HepG2 (cell line): ENCODE data around the gene TIMM44. TPM values are rescaled to one million over a fixed set of nuclear protein-coding genes. Genes with fewer than 3 reads are reported as not detected.

Experiments used
- ATF3 ChIP-seq: sonication (generic); formaldehyde crosslinking; IDR thresholded peaks from 2 replicates; pipeline ENCODE4 v1.4.0; 2020; ENCODE audit warnings: missing genetic modification reagents
- CEBPG ChIP-seq: IDR thresholded peaks from 2 replicates; pipeline ENCODE4 v1.6.1; 2016
- HNRNPL ChIP-seq: fragments of 200-400 bp; formaldehyde crosslinking; IDR thresholded peaks from 2 replicates; pipeline ENCODE4 v1.6.1; 2017; ENCODE audit warnings: mild to moderate bottlenecking, low read depth, low read length
- MAFG ChIP-seq: sonication (generic); formaldehyde crosslinking; IDR thresholded peaks from 2 replicates; pipeline ENCODE4 v1.5.1; 2020; ENCODE audit warnings: mild to moderate bottlenecking, missing genetic modification reagents
- MED1 ChIP-seq: sonication (generic); formaldehyde crosslinking; IDR thresholded peaks from 2 replicates; pipeline ENCODE4 v1.4.0; 2020; ENCODE audit warnings: missing genetic modification reagents
- NFKBIZ ChIP-seq: IDR thresholded peaks from 2 replicates; pipeline ENCODE4 v1.6.1; 2018; ENCODE audit warnings: missing genetic modification reagents, missing compliant biosample characterization
- NONO ChIP-seq, 2 experiments: fragments of 450-650 bp in 1 of 2; sonication (generic) in 1 of 2; formaldehyde crosslinking in 1 of 2; IDR thresholded peaks in 1 of 2; conservative IDR thresholded peaks in 1 of 2; 2 replicates each; pipeline versions ENCODE4 v1.6.1 to v1.8.0; 2017 to 2022; ENCODE audit warnings: mild to moderate bottlenecking in 1 of 2, missing genetic modification reagents in 1 of 2, moderate library complexity in 1 of 2
- NR2F1 ChIP-seq, 2 experiments: fragments of 450-650 bp in 1 of 2; formaldehyde crosslinking in 1 of 2; IDR thresholded peaks; 2 replicates each; pipeline versions ENCODE4 v1.5.0 to v1.6.1; 2016 to 2020; ENCODE audit warnings: mild to moderate bottlenecking in 1 of 2, missing compliant biosample characterization in 1 of 2, missing genetic modification reagents in 1 of 2, moderate library complexity in 1 of 2
- RBFOX2 ChIP-seq: fragments of 200-400 bp; formaldehyde crosslinking; IDR thresholded peaks from 2 replicates; pipeline ENCODE4 v1.6.1; 2017; ENCODE audit warnings: low read depth, mild to moderate bottlenecking, low read length
- RXRB ChIP-seq: IDR thresholded peaks from 2 replicates; pipeline ENCODE4 v1.6.1; 2016; ENCODE audit warnings: borderline replicate concordance, missing genetic modification reagents, missing compliant biosample characterization
- SP5 ChIP-seq: IDR thresholded peaks from 2 replicates; pipeline ENCODE4 v1.6.1; 2016; ENCODE audit warnings: low read depth, borderline replicate concordance
- ZBTB21 ChIP-seq: sonication (generic); formaldehyde crosslinking; IDR thresholded peaks from 2 replicates; pipeline ENCODE4 v1.4.0; 2020; ENCODE audit warnings: missing genetic modification reagents
- ZFX ChIP-seq: sonication (generic); formaldehyde crosslinking; IDR thresholded peaks from 2 replicates; pipeline ENCODE4 v1.4.0; 2020; ENCODE audit warnings: mild to moderate bottlenecking, low read depth, missing genetic modification reagents, moderate library complexity
- ZHX2 ChIP-seq, 2 experiments: sonication (generic) in 1 of 2; formaldehyde crosslinking in 1 of 2; IDR thresholded peaks; 2 replicates each; pipeline versions ENCODE4 v1.6.1 to v1.9.0; 2014 to 2022; ENCODE audit warnings: antibody characterized with exemption in 1 of 2, borderline replicate concordance in 1 of 2, inconsistent platforms in 1 of 2, low read depth in 1 of 2, missing genetic modification reagents in 1 of 2
- ZNF572 ChIP-seq: sonication (generic); formaldehyde crosslinking; IDR thresholded peaks from 2 replicates; pipeline ENCODE4 v1.5.1; 2020; ENCODE audit warnings: mild to moderate bottlenecking, missing genetic modification reagents
- ZNF580 ChIP-seq: IDR thresholded peaks from 2 replicates; pipeline ENCODE4 v1.6.1; 2016; ENCODE audit warnings: low read depth, borderline replicate concordance
- ZNF609 ChIP-seq: sonication (generic); formaldehyde crosslinking; IDR thresholded peaks from 2 replicates; pipeline ENCODE4 v1.4.0; 2020; ENCODE audit warnings: mild to moderate bottlenecking, missing genetic modification reagents, borderline replicate concordance
- polyA plus RNA-seq, 8 experiments: library from polyadenylated mRNA; depleted of rRNA in 3 of 8; stranded (reverse) in 7 of 8; unstranded in 1 of 8; fragments of >200 nt; fragmentation: Illumina TruSeq in 4 of 8; extraction: Trizol in 4 of 8; gene quantifications; 2 replicates each; pipeline versions ENCODE4 v1.2.1 to v1.2.3, GENCODE V29; 2011 to 2016; ENCODE audit warnings: low read depth in 4 of 8, missing spikeins in 1 of 8, mixed read lengths in 1 of 8; ENCODE audit not compliant: insufficient read depth in 1 of 8
- total RNA-seq, 5 experiments: library from RNA; depleted of rRNA; stranded (reverse); fragments of >200 nt; fragmentation: Illumina TruSeq; extraction: Trizol; gene quantifications; 2 replicates each; pipeline ENCODE4 v1.2.3, GENCODE V29; 2016; ENCODE audit warnings: low read depth in 1 of 5

Gene TIMM44
- total and polyA plus RNA-seq, 2 of the 13 experiments (the other 11 are each of a cell fraction or from before 2014, with no cell fraction given), result 42.9 to 72.6 TPM

GRCh38 chr19:7943444-7944176 is at the start of gene TIMM44 (continued):
- TF ChIP-seq NFKBIZ, result peak; percentile 39; the same call in 1 of the 2 replicates
- no peak for TF ChIP-seq NONO (IDR thresholded peaks at IDR 0.05)
- peak; percentile 85 for TF ChIP-seq NONO (CRISPR knock-in tag; conservative IDR thresholded peaks at IDR 0.05)
- TF ChIP-seq NR2F1 (CRISPR knock-in tag; IDR thresholded peaks at IDR 0.05), result peak; percentile 33 to 44; a peak in 2 of 4 replicates
- TF ChIP-seq RBFOX2, result peak; percentile 97
- peak; percentile 95 for TF ChIP-seq ZFX (CRISPR knock-in tag)
- peak; percentile 48; the same call in 1 of the 2 replicates for TF ChIP-seq SP5
- TF ChIP-seq RXRB (CRISPR knock-in tag), result peak; percentile 4; the same call in 1 of the 2 replicates
- peak; percentile 97 for TF ChIP-seq ATF3
- TF ChIP-seq ZHX2 (IDR thresholded peaks at IDR 0.05; ENCODE audit: low read depth), result peak; percentile 93
- no peak for TF ChIP-seq ZHX2 (CRISPR knock-in tag; IDR thresholded peaks at IDR 0.05; ENCODE audit: borderline replicate concordance)
- no peak for TF ChIP-seq ZNF572 (CRISPR knock-in tag)
- peak; percentile 74 for TF ChIP-seq ZBTB21 (CRISPR knock-in tag)
- TF ChIP-seq HNRNPL, result 0 out of 2 replicates have a peak, but pooled peaks have one; percentile 39
- TF ChIP-seq ZNF609 (CRISPR knock-in tag), result no peak
- peak; percentile 55 for TF ChIP-seq MED1
- TF ChIP-seq CEBPG, result peak; percentile 100
- no peak for TF ChIP-seq MAFG (CRISPR knock-in tag)
- TF ChIP-seq ZNF580 (CRISPR knock-in tag), result peak; percentile 50; the same call in 1 of the 2 replicates
